ENCODE data around the gene NODAL.
A peak's percentile ranks its signal among the peaks of the same experiment; 100 is the strongest.

The NODAL gene

GRCh38 chr10:70412356-70412755 is 29.1 kb downstream of the NODAL start:
- Histone ChIP-seq H3K27me3 (no peaks in the 10 kb centered on the region), H3K4me1 (ENCODE audit: control insufficient read depth in 1 of 2, insufficient read depth in 1 of 2, low read depth in 1 of 2, low read length in 1 of 2) (no peaks in the 10 kb centered on the region), H3K36me3 (no peaks in the 10 kb centered on the region), H3K27ac (no peak overlapping the region), H3K4me3 (ENCODE audit: low read depth in 1 of 2, low read length in 1 of 2) (no peak overlapping the region), H3K9me3 (no peaks in the 10 kb centered on the region)
- no peak for TF ChIP-seq CTCF (IDR thresholded peaks at IDR 0.05)

DNA sequence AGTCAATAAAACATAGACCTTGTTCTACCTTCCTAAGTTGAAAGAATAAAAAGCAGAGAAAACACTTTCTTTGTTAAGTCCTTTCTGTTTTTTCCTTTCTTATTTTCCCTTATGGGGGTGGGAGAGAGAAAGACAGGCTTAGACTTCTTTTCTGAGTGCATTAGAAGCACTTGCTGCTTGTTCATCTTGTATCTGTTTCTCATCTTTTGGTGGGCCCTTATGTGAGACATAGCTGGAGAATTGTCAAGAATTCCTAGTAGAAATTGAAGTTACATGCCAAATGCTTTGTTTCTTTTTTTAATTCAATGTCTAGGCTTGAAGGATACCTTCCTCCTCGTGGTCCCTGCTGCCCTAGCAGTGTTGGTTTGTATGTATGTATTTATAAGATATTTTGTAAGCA is 30.9 kb downstream of the NODAL start:
- peaks cover 10 to 12% of the 10 kb centered on the region in 2 experiments for H3K4me1 ChIP-seq (ENCODE audit: control insufficient read depth in 1 of 2, insufficient read depth in 1 of 2, low read depth in 1 of 2, low read length in 1 of 2)
- H3K27me3 ChIP-seq = no peaks in the 10 kb centered on the region
- no peak overlapping the region for H3K27ac ChIP-seq
- H3K4me3 ChIP-seq (ENCODE audit: low read depth in 1 of 2, low read length in 1 of 2) = no peak overlapping the region
- no peaks in the 10 kb centered on the region for H3K9me3 ChIP-seq
- no peaks in the 10 kb centered on the region for H3K36me3 ChIP-seq
- TF ChIP-seq CTCF (IDR thresholded peaks at IDR 0.05) = no peak

DNA sequence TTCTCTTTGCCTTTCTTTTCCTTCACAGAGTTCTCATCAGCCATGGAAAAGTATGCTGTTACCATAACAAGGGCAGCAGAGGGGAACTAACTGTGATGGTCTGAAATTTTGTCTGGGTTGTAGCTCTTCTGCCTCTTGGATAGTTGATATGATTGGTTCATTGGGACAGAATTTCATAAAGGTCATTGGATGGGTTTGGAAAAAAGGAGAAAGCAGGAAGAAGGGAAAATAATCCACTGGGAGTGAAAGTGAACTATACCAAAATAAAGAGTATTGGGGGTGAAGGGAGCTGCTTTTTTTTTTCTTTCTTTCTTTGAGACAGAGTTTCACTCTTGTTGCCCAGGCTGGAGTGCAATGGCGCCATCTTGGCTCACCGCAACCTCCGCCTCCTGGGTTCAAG is 31.7 kb downstream of the NODAL start:
- Histone ChIP-seq H3K27ac (peak overlapping the region; percentile 37), H3K4me1 (ENCODE audit: control insufficient read depth in 1 of 2, insufficient read depth in 1 of 2, low read depth in 1 of 2, low read length in 1 of 2) (peaks cover 18 to 20% of the 10 kb centered on the region in 2 experiments), H3K9me3 (no peaks in the 10 kb centered on the region), H3K27me3 (no peaks in the 10 kb centered on the region), H3K4me3 (ENCODE audit: low read depth in 1 of 2, low read length in 1 of 2) (no peak overlapping the region), H3K36me3 (no peaks in the 10 kb centered on the region)
- TF ChIP-seq CTCF (IDR thresholded peaks at IDR 0.05) = no peak

- Histone ChIP-seq H3K36me3 (no peaks in the 10 kb centered on the region), H3K4me1 (ENCODE audit: control insufficient read depth in 1 of 2, insufficient read depth in 1 of 2, low read depth in 1 of 2, low read length in 1 of 2) (peaks cover 24 to 27% of the 10 kb centered on the region in 2 experiments), H3K4me3 (ENCODE audit: low read depth in 1 of 2, low read length in 1 of 2) (peak overlapping the region; percentile 82 to 90), H3K9me3 (no peaks in the 10 kb centered on the region), H3K27me3 (no peaks in the 10 kb centered on the region), H3K27ac (peak overlapping the region; percentile 98)
- TF ChIP-seq CTCF (IDR thresholded peaks at IDR 0.05) = no peak
These were observed 36.2 kb downstream of the NODAL start for GRCh38 chr10:70405037-70405824.

- H3K9me3 ChIP-seq = no peaks in the 10 kb centered on the region
- H3K36me3 ChIP-seq = no peaks in the 10 kb centered on the region
- TF ChIP-seq CTCF (IDR thresholded peaks at IDR 0.05) = no peak
- H3K4me1 ChIP-seq (ENCODE audit: control insufficient read depth in 1 of 2, insufficient read depth in 1 of 2, low read depth in 1 of 2, low read length in 1 of 2) = peaks cover 24 to 27% of the 10 kb centered on the region in 2 experiments
- H3K27ac ChIP-seq = peak overlapping the region; percentile 98
- peak overlapping the region; percentile 82 to 90 for H3K4me3 ChIP-seq (ENCODE audit: low read depth in 1 of 2, low read length in 1 of 2)
- H3K27me3 ChIP-seq = no peaks in the 10 kb centered on the region
These were observed 36.8 kb downstream of the NODAL start for GRCh38 chr10:70404787-70405036.
